Heart right ventricle (tissue), 16 donors: ENCODE data around the gene SLC4A2. TPM values are rescaled to one million over a fixed set of nuclear protein-coding genes. Genes with fewer than 3 reads are reported as not detected.
"Not testable (repeated sequence)": the region's sequence is repeated elsewhere in the genome, so short reads cannot be mapped to it uniquely, and the experiment has no call there.

ENCODE experiments used
- ATAC-seq, 8 donors: fragments of 200-7000 bp; cut with Tn5 transposase; one replicate each; pipeline ENCODE4 v1.9.1; 2020; ENCODE audit warnings: mild to moderate bottlenecking in 8 of 8, moderate library complexity in 8 of 8, moderate number of reproducible peaks in 1 of 8
- DNase-seq, 2 donors: peaks; one replicate each; pipeline ENCODE4 v3.0.0-alpha.2; 2020
- H3K27ac ChIP-seq, 10 donors: fragments of 200-600 bp; sonication (generic) in 2 of 10; one replicate each; pipeline versions ENCODE4 v1.5.0 to v1.8.0; 2020 to 2022; ENCODE audit warnings: mild to moderate bottlenecking in 3 of 10
- H3K27me3 ChIP-seq, 7 donors: fragments of 200-600 bp; one replicate each; pipeline ENCODE4 v1.8.0; 2021 to 2022; ENCODE audit warnings: mild to moderate bottlenecking in 2 of 7
- H3K36me3 ChIP-seq, 9 donors: fragments of 200-600 bp; sonication (generic) in 1 of 9; one replicate each; pipeline versions ENCODE4 v1.5.0 to v1.8.0; 2020 to 2022; ENCODE audit warnings: mild to moderate bottlenecking in 2 of 9
- H3K4me1 ChIP-seq, 9 donors: fragments of 200-600 bp; sonication (generic) in 1 of 9; one replicate each; pipeline versions ENCODE4 v1.5.0 to v1.8.0; 2020 to 2022; ENCODE audit warnings: mild to moderate bottlenecking in 4 of 9
- H3K4me3 ChIP-seq, 10 donors: fragments of 200-600 bp; sonication (generic) in 2 of 10; one replicate each; pipeline versions ENCODE4 v1.5.0 to v1.8.0; 2020 to 2022; ENCODE audit warnings: mild to moderate bottlenecking in 7 of 10, moderate library complexity in 2 of 10
- H3K9me3 ChIP-seq, 11 donors: fragments of 200-600 bp in 10 of 11; sonication (generic) in 2 of 11; one replicate each; pipeline versions ENCODE4 v1.5.0 to v1.8.0; 2013 to 2022; ENCODE audit warnings: mild to moderate bottlenecking in 2 of 11, control low read depth in 1 of 11, moderate library complexity in 1 of 11
- CTCF ChIP-seq, 9 donors: fragments of 200-600 bp; sonication (generic) in 2 of 9; IDR thresholded peaks; one replicate each; pipeline versions ENCODE4 v1.5.0 to v1.8.0; 2021 to 2022; ENCODE audit warnings: antibody characterized with exemption in 9 of 9, mild to moderate bottlenecking in 5 of 9, moderate library complexity in 1 of 9
- WGBS, 2 donors: extraction: QIAGEN DNeasy Blood & Tissue Kit; methylation state at CpG; one replicate each; pipeline ENCODE4 v1.1.7; 2013; ENCODE audit warnings: inconsistent platforms in 1 of 2; 5-methylcytosine and 5-hydroxymethylcytosine counted together
- intact Hi-C, 10 donors: fragments of 100-400 bp; cut with DNase I; formaldehyde crosslinking; loops; one replicate each; pipeline versions ENCODE4 v1.11.1 to v1.14.2; 2022
- polyA plus RNA-seq, 2 donors: library from polyadenylated mRNA; stranded (reverse); fragments of 200-250 nt; gene quantifications; one replicate each; pipeline ENCODE4 v1.2.3, GENCODE V29; 2013
- total RNA-seq, 10 donors: library from RNA; stranded (reverse); fragmentation: NEBNext Ultra II Directional in 3 of 10; extraction: Animal tissue kit (Norgen Biotek cat#: 25700) in 3 of 10; gene quantifications; one replicate each; pipeline versions ENCODE4 v1.2.1 to v1.2.4, GENCODE V29; 2021 to 2023
- donor health status: Arrhythmogenic right ventricular cardiomyopathy.
- donor health status: ischemic (EF 13 %, LVEDD 7.1; RV severe dilation, severe dysfunction).
- donor health status: healthy with polysubstance abuse.
- donor health status: DM: no; HTN: yes; CAD: no.
- donor health status: DM: no; HTN: no; CAD: no.
- donor health status: ischemic (EF 25% LVEDD 6.9; RV normal size, moderate dysfunction).
- donor health status: ischemic (EF 25% LVEDD 5.7; RV mildly dilated, moderate dysfunction).
- donor health status: healthy.
- donor health status: DM: yes; HTN: yes; CAD: no.
- donor health status: Ischemic cardiomyopathy.
- donor health status: ischemic (EF 35%, LVEDD 5.7; RV mildly dilated, moderate dysfunction).
- donor health status: nonischemic (EF 11% LVEDD 7.7; RV severe dilation, severe dysfunction).
- donor health status: DM: yes; HTN: yes; CAD: no.
- donor health status: PGD.
- donor health status: ischemic (EF 29% LVEDD 5.4; RV normal size, mild dysfunction).
- donor health status: nonischemic (EF 23%, LVEDD 6.1; RV moderate dilation, normal function).

The SLC4A2 gene
- total and polyA plus RNA-seq, 12 donors = 36.0 to 109 (median 54.6) TPM

- DNase-seq (no peak), ATAC-seq (peak in 3 of 8 donors; percentile 11 to 20 (median 18))
- Histone ChIP-seq H3K4me1 (peaks cover 10 to 27% (median 19%) of the 10 kb centered on the region in 9 donors), H3K4me3 (no peak overlapping the region), H3K27ac (peak overlapping the region in 4 of 10 donors; percentile 2 to 61 (median 45)), H3K36me3 (peaks cover 0 to 63% (median 12%) of the 10 kb centered on the region in 9 donors), H3K27me3 (no peaks in the 10 kb centered on the region), H3K9me3 (no peaks in the 10 kb centered on the region)
- intact Hi-C loops = loop anchor here in 3 of 10 donors (10.0 kb wide), 1 partner anchor 65 kb away; no protein-coding TSS in a partner anchor
- 66 to 72% methylated on average over 18 of the region's 18 CpGs for WGBS, 2 donors
- no peak for TF ChIP-seq CTCF (IDR thresholded peaks at IDR 0.05)
These were observed 19.4 kb upstream of the SLC4A2 start for GRCh38 chr7:151039850-151040548.

- Histone ChIP-seq H3K4me3 (no peak overlapping the region), H3K36me3 (peaks cover 0 to 63% (median 9%) of the 10 kb centered on the region in 9 donors), H3K27me3 (no peaks in the 10 kb centered on the region), H3K9me3 (no peaks in the 10 kb centered on the region), H3K27ac (no peak overlapping the region), H3K4me1 (peaks cover 10 to 22% (median 16%) of the 10 kb centered on the region in 9 donors)
- ATAC-seq (no peak), DNase-seq (no peak)
- intact Hi-C loops = loop anchor here in 1 of 10 donors (10.0 kb wide), 1 partner anchor 64 kb away; no protein-coding TSS in a partner anchor
- no peak for TF ChIP-seq CTCF (IDR thresholded peaks at IDR 0.05)
- 93 to 94% methylated on average over 28 to 30 of the region's 30 CpGs for WGBS, 2 donors
These were observed 18.6 kb upstream of the SLC4A2 start for GRCh38 chr7:151040616-151041375.

GRCh38 chr7:151043449-151043848 is 15.9 kb upstream of the SLC4A2 start:
- H3K27me3 ChIP-seq, DNase-seq, H3K27ac ChIP-seq, H3K4me3 ChIP-seq, ATAC-seq, H3K9me3 ChIP-seq: not testable (repeated sequence)
- 87 to 89% methylated on average over 10 of the region's 10 CpGs for WGBS, 2 donors
- peaks cover 12 to 25% (median 18%) of the 10 kb centered on the region in 9 donors for H3K4me1 ChIP-seq
- intact Hi-C loops = loop anchor here in 1 of 10 donors (10.0 kb wide), 1 partner anchor 61 kb away; no protein-coding TSS in a partner anchor
- H3K36me3 ChIP-seq = peaks cover 0 to 52% (median 0%) of the 10 kb centered on the region in 9 donors

GRCh38 chr7:151043959-151044358 is 15.4 kb upstream of the SLC4A2 start:
- Histone ChIP-seq H3K36me3 (peaks cover 0 to 52% (median 0%) of the 10 kb centered on the region in 9 donors), H3K4me3 (no peak overlapping the region), H3K9me3 (no peaks in the 10 kb centered on the region), H3K27me3 (no peaks in the 10 kb centered on the region), H3K4me1 (peaks cover 6 to 20% (median 13%) of the 10 kb centered on the region in 9 donors), H3K27ac (no peak overlapping the region)
- 94 to 95% methylated on average over 20 of the region's 20 CpGs for WGBS, 2 donors
- ATAC-seq (no peak), DNase-seq (no peak)
- no peak for TF ChIP-seq CTCF (IDR thresholded peaks at IDR 0.05)
- intact Hi-C loops = loop anchor here in 1 of 10 donors (10.0 kb wide), 1 partner anchor 61 kb away; no protein-coding TSS in a partner anchor
